ENCODE data around the gene CLDN8. TPM values are rescaled to one million over a fixed set of nuclear protein-coding genes. Genes with fewer than 3 reads are reported as not detected.

The CLDN8 gene
- total and polyA plus RNA-seq, 7 donors: 0.71 to 21.0 (median 5.0) TPM; not detected in 3

GRCh38 chr21:30166705-30167104 lies 49.2 kb downstream of the CLDN8 start, which contains the start of gene CLDN17:
Gene CLDN17 (minus strand): TSS chr21:30166805. CDS start chr21:30166617, 188 bp downstream.
- Histone ChIP-seq H3K9me3 (no peaks in the 10 kb centered on the region), H3K4me1 (no peaks in the 10 kb centered on the region), H3K27me3 (no peaks in the 10 kb centered on the region), H3K36me3 (no peaks in the 10 kb centered on the region), H3K27ac (no peak within 1 kb of the TSS), H3K4me3 (no peak within 1 kb of the TSS)
- DNase-seq: no peak
- intact Hi-C loops (cut with DNase I): no loop called here
- 59 to 69% methylated on average over 1 of the region's 1 CpG for WGBS, 2 donors
- TF ChIP-seq EP300 (IDR thresholded peaks at IDR 0.05) (no peak), POLR2AphosphoS5 (IDR thresholded peaks at IDR 0.05) (no peak), POLR2A (IDR thresholded peaks at IDR 0.05) (no peak), CTCF (IDR thresholded peaks at IDR 0.05) (no peak)

GRCh38 chr21:30166171-30166570 lies 49.7 kb downstream of the CLDN8 start:
- H3K27ac ChIP-seq: no peak overlapping the region
- H3K4me1 ChIP-seq: no peaks in the 10 kb centered on the region
- TF ChIP-seq EP300 (IDR thresholded peaks at IDR 0.05) (no peak), POLR2A (IDR thresholded peaks at IDR 0.05) (no peak), CTCF (IDR thresholded peaks at IDR 0.05) (no peak), POLR2AphosphoS5 (IDR thresholded peaks at IDR 0.05) (no peak)
- DNase-seq: no peak
- H3K9me3 ChIP-seq: no peaks in the 10 kb centered on the region
- no peaks in the 10 kb centered on the region for H3K27me3 ChIP-seq
- 92 to 96% methylated on average over 9 of the region's 9 CpGs for WGBS, 2 donors
- intact Hi-C loops (cut with DNase I): no loop called here
- H3K4me3 ChIP-seq: no peak overlapping the region
- no peaks in the 10 kb centered on the region for H3K36me3 ChIP-seq

- H3K4me1 ChIP-seq: no peaks in the 10 kb centered on the region
- 81 to 82% methylated on average over 1 of the region's 1 CpG for WGBS, 2 donors
- H3K27ac ChIP-seq: no peak overlapping the region
- no peaks in the 10 kb centered on the region for H3K9me3 ChIP-seq
- no peaks in the 10 kb centered on the region for H3K36me3 ChIP-seq
- TF ChIP-seq EP300 (IDR thresholded peaks at IDR 0.05) (no peak), POLR2A (IDR thresholded peaks at IDR 0.05) (no peak), POLR2AphosphoS5 (IDR thresholded peaks at IDR 0.05) (no peak), CTCF (IDR thresholded peaks at IDR 0.05) (no peak)
- H3K27me3 ChIP-seq: no peaks in the 10 kb centered on the region
- DNase-seq: no peak
- no peak overlapping the region for H3K4me3 ChIP-seq
- intact Hi-C loops (cut with DNase I): no loop called here
These were observed 51.1 kb downstream of the CLDN8 start for GRCh38 chr21:30164796-30165195.

Other genes with a start within 250 kb of the CLDN8 start
- not detected for gene CLDN17, start 49.3 kb downstream of the CLDN8 start, total RNA-seq
- gene CLDN17, start 49.3 kb downstream of the CLDN8 start, polyA plus RNA-seq: not detected
- not detected for gene KRTAP24-1, start 66.9 kb upstream of the CLDN8 start, total RNA-seq
- gene KRTAP24-1, start 66.9 kb upstream of the CLDN8 start, polyA plus RNA-seq: not detected
- gene KRTAP25-1, start 73.4 kb upstream of the CLDN8 start, total RNA-seq: not detected
- not detected for gene KRTAP25-1, start 73.4 kb upstream of the CLDN8 start, polyA plus RNA-seq
- not detected for gene KRTAP26-1, start 104.2 kb upstream of the CLDN8 start, total RNA-seq
- gene KRTAP26-1, start 104.2 kb upstream of the CLDN8 start, polyA plus RNA-seq: not detected
- gene KRTAP27-1, start 121.6 kb upstream of the CLDN8 start, total RNA-seq: not detected
- not detected for gene KRTAP27-1, start 121.6 kb upstream of the CLDN8 start, polyA plus RNA-seq
- not detected for gene KRTAP23-1, start 132.5 kb upstream of the CLDN8 start, total RNA-seq
- not detected for gene KRTAP23-1, start 132.5 kb upstream of the CLDN8 start, polyA plus RNA-seq
- gene KRTAP13-2, start 156.2 kb upstream of the CLDN8 start, total RNA-seq: not detected
- gene KRTAP13-2, start 156.2 kb upstream of the CLDN8 start, polyA plus RNA-seq: 1 to 10 TPM; 1.8 to 6.0 (median 2.4) TPM
- not detected for gene KRTAP13-1, start 179.9 kb upstream of the CLDN8 start, total RNA-seq
- gene KRTAP13-1, start 179.9 kb upstream of the CLDN8 start, polyA plus RNA-seq: not detected
- gene KRTAP13-3, start 209.8 kb upstream of the CLDN8 start, total RNA-seq: not detected
- gene KRTAP13-3, start 209.8 kb upstream of the CLDN8 start, polyA plus RNA-seq: not detected
- gene KRTAP13-4, start 214.1 kb upstream of the CLDN8 start, total RNA-seq: not detected
- gene KRTAP13-4, start 214.1 kb upstream of the CLDN8 start, polyA plus RNA-seq: not detected
- gene KRTAP15-1, start 224.2 kb upstream of the CLDN8 start, total RNA-seq: not detected
- gene KRTAP15-1, start 224.2 kb upstream of the CLDN8 start, polyA plus RNA-seq: not detected